ENCODE measurements around the gene GRWD1.

The GRWD1 gene

GRCh38 chr19:48421548-48421947 is 24.2 kb upstream of the GRWD1 start:
- no peak overlapping the region for H3K27ac ChIP-seq (ENCODE audit: extremely low read depth, low read depth, low read length)
- CTCF ChIA-PET: no interaction called here
- no peaks in the 10 kb centered on the region for H3K36me3 ChIP-seq (ENCODE audit: control insufficient read depth in 2 of 2, insufficient read depth in 1 of 2, low read length in 2 of 2)
- POLR2A ChIA-PET: no interaction called here
- no peak for TF ChIP-seq ZNF324 (tag by site-specific recombination; IDR thresholded peaks at IDR 0.05)
- no peak for TF ChIP-seq ZSCAN4 (tag by site-specific recombination; IDR thresholded peaks at IDR 0.05)
- TF ChIP-seq ZBTB10 (tag by site-specific recombination; IDR thresholded peaks at IDR 0.05): no peak
- TF ChIP-seq BCL11B (tag by site-specific recombination; IDR thresholded peaks at IDR 0.05; ENCODE audit: low read depth): no peak
- no peak for TF ChIP-seq HIC1 (tag by site-specific recombination; IDR thresholded peaks at IDR 0.05)
- peak; percentile 44; the same call in 1 of the 2 replicates for TF ChIP-seq KLF1 (tag by site-specific recombination; IDR thresholded peaks at IDR 0.05)
- no peak for TF ChIP-seq ZSCAN5A (tag by site-specific recombination; IDR thresholded peaks at IDR 0.05)
- H3K4me3 ChIP-seq (ENCODE audit: low read depth, low read length): no peak overlapping the region
- peaks cover 4% of the 10 kb centered on the region; the same call in 1 of the 2 replicates for H3K4me1 ChIP-seq (ENCODE audit: control insufficient read depth, insufficient read depth, low read length)
- no peaks in the 10 kb centered on the region for H3K9me3 ChIP-seq (ENCODE audit: control insufficient read depth, insufficient read depth, low read depth, low read length)

- Histone ChIP-seq H3K27ac (ENCODE audit: extremely low read depth, low read depth, low read length) (0 out of 2 replicates have a peak overlapping the region, but pooled peaks have one; percentile 31), H3K36me3 (ENCODE audit: control insufficient read depth in 2 of 2, insufficient read depth in 1 of 2, low read length in 2 of 2) (no peaks in the 10 kb centered on the region), H3K4me1 (ENCODE audit: control insufficient read depth, insufficient read depth, low read length) (peaks cover 4% of the 10 kb centered on the region; the same call in 1 of the 2 replicates), H3K9me3 (ENCODE audit: control insufficient read depth, insufficient read depth, low read depth, low read length) (no peaks in the 10 kb centered on the region), H3K4me3 (ENCODE audit: low read depth, low read length) (no peak overlapping the region; the same call in 1 of the 2 replicates)
- CTCF ChIA-PET: no interaction called here
- POLR2A ChIA-PET: interaction anchor here (1.0 kb wide), 1 partner anchor 93 kb away, joined by 7 read pairs; no protein-coding TSS in a partner anchor
- no peak for TF ChIP-seq ZNF621 (tag by site-specific recombination; IDR thresholded peaks at IDR 0.05)
- no peak for TF ChIP-seq ZBTB11 (tag by site-specific recombination; conservative IDR thresholded peaks at IDR 0.05; ENCODE audit: low read depth)
- no peak for TF ChIP-seq TSHZ1 (tag by site-specific recombination; IDR thresholded peaks at IDR 0.05; ENCODE audit: borderline replicate concordance)
- no peak for TF ChIP-seq YY2 (tag by site-specific recombination; IDR thresholded peaks at IDR 0.05)
- no peak for TF ChIP-seq ZNF654 (tag by site-specific recombination; IDR thresholded peaks at IDR 0.05; ENCODE audit: low read depth)
- TF ChIP-seq ZNF292 (tag by site-specific recombination; IDR thresholded peaks at IDR 0.05; ENCODE audit: borderline replicate concordance, low read depth): no peak
- no peak for TF ChIP-seq ZNF26 (tag by site-specific recombination; IDR thresholded peaks at IDR 0.05)
- TF ChIP-seq SP7 (tag by site-specific recombination; IDR thresholded peaks at IDR 0.05): 0 out of 2 replicates have a peak, but pooled peaks have one; percentile 18
- peak; percentile 47; the same call in 1 of the 2 replicates for TF ChIP-seq IKZF3 (tag by site-specific recombination; IDR thresholded peaks at IDR 0.05)
- no peak for TF ChIP-seq ZNF624 (tag by site-specific recombination; IDR thresholded peaks at IDR 0.05)
Observed at GRCh38 chr19:48424694-48425219, 21.0 kb upstream of the GRWD1 start.

Measured in HEK293 (cell line).